Astrocyte of the spinal cord (primary cell): ENCODE measurements around the gene CMSS1.

Experiments
- DNase-seq: peaks from one replicate; pipeline ENCODE4 v3.0.0; 2011; ENCODE audit warnings: low read depth, low spot score
- H3K4me3 ChIP-seq: 2 replicates; pipeline ENCODE4 v1.5.1; 2011; ENCODE audit warnings: low read depth, mild to moderate bottlenecking, low read length, moderate library complexity
- in situ Hi-C: cut with HindIII; loops from 2 replicates; pipeline ENCODE4 v1.10.0; 2017; ENCODE audit warnings: low sequenced_read_pairs
- TF ChIP-seq, protein P1 (sequence below): IDR thresholded peaks from 2 replicates; pipeline ENCODE4 v1.5.1; 2012; ENCODE audit warnings: low read depth, mild to moderate bottlenecking, low read length, inconsistent platforms

Gene CMSS1

DNA sequence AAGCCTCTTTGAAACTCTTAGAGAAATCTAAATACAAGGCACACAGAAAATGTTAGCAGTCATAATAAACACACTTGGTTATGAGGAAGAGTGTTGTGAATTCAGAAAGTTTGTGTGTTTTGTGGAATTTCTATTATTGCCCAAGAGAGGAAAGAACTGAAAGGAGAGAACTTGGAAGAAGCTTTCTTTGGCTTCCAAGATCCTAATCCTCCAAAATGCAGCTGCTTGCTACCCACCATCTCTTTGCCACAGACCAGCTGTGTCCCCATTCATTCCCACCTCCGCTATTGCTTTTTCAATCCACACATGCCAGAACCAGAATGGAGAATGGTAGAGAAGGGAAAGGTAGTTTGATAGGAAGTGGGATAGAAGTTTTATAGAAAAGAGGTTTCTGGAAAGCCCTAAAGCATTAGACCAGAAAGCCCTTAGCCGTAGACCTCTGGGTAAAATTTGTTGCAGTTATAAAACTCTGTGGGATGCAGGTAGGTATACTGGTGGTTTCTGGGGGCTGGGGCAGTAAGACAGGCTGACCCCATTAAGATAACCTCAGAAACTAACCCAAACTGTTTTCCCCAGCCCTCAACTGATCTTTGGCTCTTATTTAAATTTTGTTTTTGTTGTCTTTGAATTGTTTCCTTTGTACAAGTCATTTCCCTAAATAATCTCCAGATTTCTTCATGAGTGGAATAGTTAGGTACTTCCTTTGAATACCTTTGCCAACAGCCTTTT is 188.2 kb downstream of the CMSS1 start:
- DNase-seq: no peak
- in situ Hi-C loops: no loop called here
- TF ChIP-seq, protein P1, sequence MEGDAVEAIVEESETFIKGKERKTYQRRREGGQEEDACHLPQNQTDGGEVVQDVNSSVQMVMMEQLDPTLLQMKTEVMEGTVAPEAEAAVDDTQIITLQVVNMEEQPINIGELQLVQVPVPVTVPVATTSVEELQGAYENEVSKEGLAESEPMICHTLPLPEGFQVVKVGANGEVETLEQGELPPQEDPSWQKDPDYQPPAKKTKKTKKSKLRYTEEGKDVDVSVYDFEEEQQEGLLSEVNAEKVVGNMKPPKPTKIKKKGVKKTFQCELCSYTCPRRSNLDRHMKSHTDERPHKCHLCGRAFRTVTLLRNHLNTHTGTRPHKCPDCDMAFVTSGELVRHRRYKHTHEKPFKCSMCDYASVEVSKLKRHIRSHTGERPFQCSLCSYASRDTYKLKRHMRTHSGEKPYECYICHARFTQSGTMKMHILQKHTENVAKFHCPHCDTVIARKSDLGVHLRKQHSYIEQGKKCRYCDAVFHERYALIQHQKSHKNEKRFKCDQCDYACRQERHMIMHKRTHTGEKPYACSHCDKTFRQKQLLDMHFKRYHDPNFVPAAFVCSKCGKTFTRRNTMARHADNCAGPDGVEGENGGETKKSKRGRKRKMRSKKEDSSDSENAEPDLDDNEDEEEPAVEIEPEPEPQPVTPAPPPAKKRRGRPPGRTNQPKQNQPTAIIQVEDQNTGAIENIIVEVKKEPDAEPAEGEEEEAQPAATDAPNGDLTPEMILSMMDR: no peak
- no peak overlapping the region for H3K4me3 ChIP-seq

DNA sequence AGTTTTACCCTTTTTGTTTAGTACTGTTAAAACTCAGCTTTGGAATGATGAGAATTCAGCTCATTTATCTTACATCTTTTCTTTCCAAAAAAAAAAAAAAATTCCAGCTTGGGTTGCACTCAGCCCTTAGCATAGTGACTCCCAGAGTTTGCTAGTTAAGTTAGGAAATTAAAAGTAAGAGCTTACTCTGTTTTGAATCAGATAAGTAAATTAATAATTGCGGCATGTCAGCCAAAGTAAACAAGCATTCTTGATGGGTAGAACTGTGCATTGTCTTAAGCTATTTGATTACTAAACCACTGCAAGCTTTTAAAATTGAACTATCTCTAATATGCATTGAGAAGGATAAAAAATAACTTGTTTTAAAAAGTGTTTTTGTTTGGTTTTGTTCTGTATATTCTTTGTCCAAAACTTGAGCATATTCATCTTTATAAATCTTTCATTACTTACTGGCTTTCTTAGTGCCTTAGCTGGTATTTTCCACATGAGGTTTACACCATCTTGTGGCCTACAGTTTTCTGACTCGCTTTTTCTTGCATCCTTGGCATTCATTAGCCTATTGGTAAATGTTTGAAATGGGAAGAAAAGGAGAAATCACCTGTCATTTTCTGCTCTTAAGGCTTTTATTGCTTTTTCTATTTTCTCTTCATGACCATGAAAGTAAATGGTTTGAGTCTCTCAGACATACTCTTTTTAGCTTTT is 189.1 kb downstream of the CMSS1 start:
- DNase-seq: peak; percentile 50
- in situ Hi-C loops: no loop called here
- no peak overlapping the region for H3K4me3 ChIP-seq
- TF ChIP-seq, protein P1: peak; percentile 24

- no peak for DNase-seq
- no peak overlapping the region for H3K4me3 ChIP-seq
- in situ Hi-C loops: no loop called here
- TF ChIP-seq, protein P1: no peak
Measured at GRCh38 chr3:100007313-100007712, 189.7 kb downstream of the CMSS1 start.

GRCh38 chr3:100008081-100008698 is 190.5 kb downstream of the CMSS1 start:
- H3K4me3 ChIP-seq: no peak overlapping the region
- in situ Hi-C loops: no loop called here
- TF ChIP-seq, protein P1: no peak
- DNase-seq: no peak

GRCh38 chr3:100009276-100010086 is 191.8 kb downstream of the CMSS1 start:
- in situ Hi-C loops: no loop called here
- no peak overlapping the region for H3K4me3 ChIP-seq
- DNase-seq: no peak
- TF ChIP-seq, protein P1: no peak

DNA sequence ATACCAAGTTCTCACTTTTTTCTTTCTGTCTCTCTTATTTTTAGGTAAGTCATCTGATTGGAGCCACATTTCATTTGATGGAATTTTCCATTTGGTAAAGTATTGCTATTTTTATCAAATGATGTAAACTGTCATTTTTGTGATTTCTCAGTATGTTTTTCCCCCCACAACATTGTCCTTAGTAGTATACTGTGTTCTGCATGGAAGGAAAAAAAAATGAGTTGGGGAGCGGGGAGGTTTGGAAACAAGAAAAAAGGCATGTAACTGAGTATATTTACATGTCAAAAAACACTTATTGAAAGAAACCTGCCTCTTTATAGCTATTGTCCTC is 192.4 kb downstream of the CMSS1 start:
- no peak overlapping the region for H3K4me3 ChIP-seq
- no peak for DNase-seq
- TF ChIP-seq, protein P1: no peak
- in situ Hi-C loops: no loop called here
